GM19438 (cell line): Measurements from ENCODE around the gene SOX13.
"Not testable (repeated sequence)": the region's sequence is repeated elsewhere in the genome, so short reads cannot be mapped to it uniquely, and the experiment has no call there.

Experiments
- ATAC-seq: cut with Tn5 transposase; IDR thresholded peaks from one replicate; pipeline ENCODE4 v1.9.1; 2021; ENCODE audit warnings: low read depth; ENCODE audit not compliant: unreplicated experiment

Gene SOX13

GRCh38 chr1:204072931-204073836 is at the start of gene SOX13:
Gene SOX13 (plus strand): TSS chr1:204073115. CDS start chr1:204112916, 39,801 bp downstream.
- no peak for ATAC-seq

GRCh38 chr1:204025917-204026707 is 46.8 kb upstream of the SOX13 start:
- no peak for ATAC-seq

- ATAC-seq, result no peak
Observed at GRCh38 chr1:204027446-204027845, 45.5 kb upstream of the SOX13 start.

GRCh38 chr1:204029016-204029415 is 43.9 kb upstream of the SOX13 start:
- ATAC-seq, result no peak

GRCh38 chr1:204031098-204031710 is 41.7 kb upstream of the SOX13 start:
- no peak for ATAC-seq

GRCh38 chr1:204032642-204033235 is 40.2 kb upstream of the SOX13 start:
- no peak for ATAC-seq

- ATAC-seq, result no peak
Observed at GRCh38 chr1:204033306-204033705, 39.6 kb upstream of the SOX13 start.

GRCh38 chr1:204036882-204037655 is 35.8 kb upstream of the SOX13 start:
- no peak for ATAC-seq

GRCh38 chr1:204041232-204041767 is 31.6 kb upstream of the SOX13 start:
- ATAC-seq, result no peak

- no peak for ATAC-seq
Observed at GRCh38 chr1:204041803-204042505, 31.0 kb upstream of the SOX13 start.

GRCh38 chr1:204042516-204042915 is 30.4 kb upstream of the SOX13 start:
- ATAC-seq, result no peak

- no peak for ATAC-seq
Observed at GRCh38 chr1:204043680-204044079, 29.2 kb upstream of the SOX13 start.

- no peak for ATAC-seq
Observed at GRCh38 chr1:204044448-204044847, 28.5 kb upstream of the SOX13 start.

- no peak for ATAC-seq
Observed at GRCh38 chr1:204045430-204045829, 27.5 kb upstream of the SOX13 start.

- no peak for ATAC-seq
Observed at GRCh38 chr1:204046346-204046745, 26.6 kb upstream of the SOX13 start.

- not testable (repeated sequence) for ATAC-seq
Observed at GRCh38 chr1:204048796-204049195, 24.1 kb upstream of the SOX13 start.

- ATAC-seq, result no peak
Observed at GRCh38 chr1:204051258-204051657, 21.7 kb upstream of the SOX13 start.

GRCh38 chr1:204051718-204052117 is 21.2 kb upstream of the SOX13 start:
- ATAC-seq, result no peak

- ATAC-seq, result no peak
Observed at GRCh38 chr1:204053893-204054292, 19.0 kb upstream of the SOX13 start.
